Activated CD8-positive, alpha-beta T cell treated with anti-CD3 and anti-CD28 coated beads, Interleukin-2, amount 10 ng/mL, durations not matched to agents 7 days and 5 days (primary cell): ENCODE measurements around the gene BIRC5. TPM values are rescaled to one million over a fixed set of nuclear protein-coding genes. Genes with fewer than 3 reads are reported as not detected.
A peak's percentile ranks its signal among the peaks of the same experiment; 100 is the strongest.
"Not testable (repeated sequence)": the region's sequence is repeated elsewhere in the genome, so short reads cannot be mapped to it uniquely, and the experiment has no call there.

ENCODE experiments used
- ATAC-seq: fragments of 150-1000 bp; cut with Tn5 transposase; one replicate; pipeline ENCODE4 v1.10.0; 2021; ENCODE audit warnings: moderate library complexity
- CTCF ChIA-PET: fragments of 350-600 bp; sonication (Branson Sonifier 250); formaldehyde crosslinking; loops from one replicate; lab custom pipeline; 2021; ENCODE audit warnings: antibody characterized with exemption; lab: Charles Lee
- POLR2A ChIA-PET: fragments of 350-600 bp; sonication (Branson Sonifier 250); formaldehyde crosslinking; loops from one replicate; lab custom pipeline; 2021; ENCODE audit warnings: antibody characterized with exemption; lab: Charles Lee
- DNase-seq: peaks from one replicate; pipeline ENCODE4 v3.0.0-alpha.2; 2020
- H3K27ac Mint-ChIP-seq: one replicate; pipeline ENCODE4 v1.8.0; 2021; ENCODE audit warnings: mild to moderate bottlenecking, mixed read lengths
- H3K27me3 Mint-ChIP-seq: one replicate; pipeline ENCODE4 v1.8.0; 2021; ENCODE audit warnings: low read depth, mixed read lengths
- H3K36me3 Mint-ChIP-seq: one replicate; pipeline ENCODE4 v1.8.0; 2021; ENCODE audit warnings: low read depth, mixed read lengths
- H3K4me1 Mint-ChIP-seq: one replicate; pipeline ENCODE4 v1.8.0; 2021; ENCODE audit warnings: low read depth, mixed read lengths
- H3K4me3 Mint-ChIP-seq: one replicate; pipeline ENCODE4 v1.8.0; 2021; ENCODE audit warnings: mild to moderate bottlenecking, mixed read lengths
- H3K9me3 Mint-ChIP-seq: one replicate; pipeline ENCODE4 v1.8.0; 2022; ENCODE audit warnings: mixed read lengths; ENCODE audit not compliant: insufficient read depth
- total RNA-seq, 2 experiments: library from RNA; stranded (reverse); gene quantifications; one replicate each; pipeline ENCODE4 v1.2.3, GENCODE V29; 2021

BIRC5 gene
- total RNA-seq, result 100 to 1,000 TPM; 108 to 114 TPM

DNA sequence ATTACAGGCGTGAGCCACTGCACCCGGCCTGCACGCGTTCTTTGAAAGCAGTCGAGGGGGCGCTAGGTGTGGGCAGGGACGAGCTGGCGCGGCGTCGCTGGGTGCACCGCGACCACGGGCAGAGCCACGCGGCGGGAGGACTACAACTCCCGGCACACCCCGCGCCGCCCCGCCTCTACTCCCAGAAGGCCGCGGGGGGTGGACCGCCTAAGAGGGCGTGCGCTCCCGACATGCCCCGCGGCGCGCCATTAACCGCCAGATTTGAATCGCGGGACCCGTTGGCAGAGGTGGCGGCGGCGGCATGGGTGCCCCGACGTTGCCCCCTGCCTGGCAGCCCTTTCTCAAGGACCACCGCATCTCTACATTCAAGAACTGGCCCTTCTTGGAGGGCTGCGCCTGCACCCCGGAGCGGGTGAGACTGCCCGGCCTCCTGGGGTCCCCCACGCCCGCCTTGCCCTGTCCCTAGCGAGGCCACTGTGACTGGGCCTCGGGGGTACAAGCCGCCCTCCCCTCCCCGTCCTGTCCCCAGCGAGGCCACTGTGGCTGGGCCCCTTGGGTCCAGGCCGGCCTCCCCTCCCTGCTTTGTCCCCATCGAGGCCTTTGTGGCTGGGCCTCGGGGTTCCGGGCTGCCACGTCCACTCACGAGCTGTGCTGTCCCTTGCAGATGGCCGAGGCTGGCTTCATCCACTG lies at the start of gene BIRC5:
BIRC5 (plus strand) TSS at position 238 of the 690 bp plus-strand sequence; CDS start at position 302, 64 bp downstream.
- DNase-seq (peak; percentile 95), ATAC-seq (peak; percentile 99)
- ChIA-PET POLR2A (interaction anchor here (0.5 to 1.7 kb wide), 7 partner anchors 10 to 1625 kb away, joined by 3 to 8 read pairs (median 4); partner anchors contain the start of genes CBX4 and TNRC6C), CTCF (interaction anchor here (0.9 to 1.0 kb wide), 2 partner anchors 17 to 129 kb away, joined by 3 read pairs; no protein-coding TSS in a partner anchor)
- peaks cover 25% of the 10 kb centered on the region for H3K36me3 Mint-ChIP-seq
- peak within 1 kb of the TSS; percentile 94 for H3K27ac Mint-ChIP-seq
- no peaks in the 10 kb centered on the region for H3K27me3 Mint-ChIP-seq
- H3K4me3 Mint-ChIP-seq, result peak within 1 kb of the TSS; percentile 98
- H3K4me1 Mint-ChIP-seq, result peaks cover 22% of the 10 kb centered on the region
- no peaks in the 10 kb centered on the region for H3K9me3 Mint-ChIP-seq

DNA sequence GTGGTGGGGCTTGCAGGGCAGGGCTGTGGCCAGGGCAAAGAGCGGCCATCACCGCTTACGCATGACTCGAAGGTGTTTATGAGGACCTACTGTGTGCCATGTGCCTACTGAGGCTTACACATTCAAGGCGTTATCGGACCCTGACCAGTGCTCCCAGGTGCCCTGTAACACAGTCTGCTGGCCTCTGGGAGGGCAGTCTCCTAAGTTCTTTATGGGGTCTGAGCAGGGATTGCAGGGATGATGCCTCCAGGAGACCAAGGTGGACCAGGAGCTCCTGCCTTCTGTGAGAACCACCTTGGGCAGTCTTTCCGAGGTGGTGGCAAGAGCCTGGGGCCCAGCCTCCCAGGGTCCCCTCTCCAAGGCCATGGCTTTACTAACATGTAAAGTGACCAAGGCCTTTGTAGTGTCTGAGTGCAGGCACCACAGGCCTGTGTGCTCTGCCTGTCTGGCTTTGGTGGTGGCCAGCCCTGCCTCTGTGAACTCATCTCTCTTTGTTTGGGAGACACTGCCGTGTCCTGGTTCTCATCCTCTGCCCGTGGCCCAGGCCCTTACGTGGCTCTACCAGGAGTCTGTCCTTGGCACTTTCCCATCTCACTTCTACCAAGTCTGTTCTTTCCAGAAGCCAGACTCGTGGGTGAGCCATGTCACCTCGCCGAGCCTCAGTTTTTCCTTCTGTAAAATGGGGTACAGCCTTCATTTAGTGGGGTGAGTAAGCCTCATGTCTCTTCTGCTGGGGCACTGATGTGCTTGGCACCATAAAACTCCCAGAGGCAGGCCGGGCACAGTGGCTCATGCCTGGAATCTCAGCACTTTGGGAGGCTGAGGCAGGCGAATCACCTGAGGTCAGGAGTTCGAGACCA lies 49.1 kb upstream of the BIRC5 start:
- ChIA-PET POLR2A (interaction anchor here (0.9 to 1.0 kb wide), 2 partner anchors 19 to 37 kb away, joined by 3 to 4 read pairs; no protein-coding TSS in a partner anchor), CTCF (interaction anchor here (1.4 kb wide), 1 partner anchor 31 kb away, joined by 3 read pairs; no protein-coding TSS in a partner anchor)
- peaks cover 9% of the 10 kb centered on the region for H3K4me1 Mint-ChIP-seq
- H3K9me3 Mint-ChIP-seq, result no peaks in the 10 kb centered on the region
- H3K4me3 Mint-ChIP-seq, result no peak overlapping the region
- ATAC-seq (no peak), DNase-seq (no peak)
- no peak overlapping the region for H3K27ac Mint-ChIP-seq
- no peaks in the 10 kb centered on the region for H3K36me3 Mint-ChIP-seq
- H3K27me3 Mint-ChIP-seq, result no peaks in the 10 kb centered on the region

DNA sequence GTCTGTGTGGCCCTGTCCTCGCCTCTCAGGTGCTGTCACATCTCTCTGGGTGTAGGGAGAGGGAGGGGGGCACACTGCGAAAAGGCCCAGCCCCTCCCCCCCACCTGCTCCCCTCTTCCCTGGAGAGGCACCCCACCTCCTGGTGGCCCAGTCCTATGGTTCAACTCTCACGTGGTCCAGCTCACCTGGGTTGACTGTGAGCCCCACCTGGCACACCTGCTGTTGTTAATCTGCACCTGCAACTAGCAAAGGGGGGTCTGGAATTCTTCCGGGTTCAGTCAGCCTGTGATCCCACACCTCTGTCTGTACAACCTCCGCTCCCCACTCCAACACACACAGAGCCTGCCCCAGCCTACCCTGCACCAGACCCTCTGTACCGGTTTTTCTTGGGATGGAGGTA lies 47.6 kb upstream of the BIRC5 start:
- ATAC-seq, result no peak
- no peaks in the 10 kb centered on the region for H3K27me3 Mint-ChIP-seq
- no peak overlapping the region for H3K4me3 Mint-ChIP-seq
- no peaks in the 10 kb centered on the region for H3K36me3 Mint-ChIP-seq
- POLR2A ChIA-PET, result no interaction called here
- no peak overlapping the region for H3K27ac Mint-ChIP-seq
- CTCF ChIA-PET, result no interaction called here
- DNase-seq, result no peak
- H3K4me1 Mint-ChIP-seq, result peaks cover 22% of the 10 kb centered on the region
- H3K9me3 Mint-ChIP-seq, result no peaks in the 10 kb centered on the region

DNA sequence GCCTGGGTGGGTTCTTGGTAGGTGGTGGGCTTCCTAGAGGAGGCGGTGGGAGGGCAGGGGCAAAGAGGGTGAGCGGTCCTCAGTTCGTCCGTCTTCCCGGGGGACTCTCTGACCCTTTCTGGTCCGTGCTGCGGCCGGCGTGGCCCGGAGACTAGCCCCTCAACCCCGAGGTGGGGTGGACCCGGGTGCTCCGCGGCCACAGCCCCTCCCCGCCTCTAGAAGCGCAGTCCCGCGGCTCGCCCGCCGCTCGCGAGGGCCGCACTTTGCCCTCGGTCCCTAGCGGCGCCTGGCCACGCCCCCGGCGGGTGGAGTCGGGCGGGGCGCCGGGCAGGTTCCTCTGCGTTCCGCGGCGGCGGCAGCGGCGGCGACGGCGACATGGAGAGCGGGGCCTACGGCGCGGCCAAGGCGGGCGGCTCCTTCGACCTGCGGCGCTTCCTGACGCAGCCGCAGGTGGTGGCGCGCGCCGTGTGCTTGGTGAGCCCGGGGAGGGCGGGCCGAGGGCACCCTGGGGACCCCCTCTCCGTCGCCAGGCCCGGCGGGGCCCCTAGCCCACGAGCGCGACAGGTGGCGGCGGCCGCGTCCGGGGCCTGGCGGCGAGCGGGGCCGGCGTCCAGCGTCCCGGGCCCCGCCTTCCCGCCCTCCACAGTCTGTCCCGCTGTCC lies 45.7 kb upstream of the BIRC5 start, which contains the start of gene SYNGR2:
SYNGR2 (plus strand) TSS at position 340 of the 661 bp plus-strand sequence; CDS start at position 376, 36 bp downstream.
- ChIA-PET CTCF (no interaction called here), POLR2A (interaction anchor here (0.6 kb wide), 1 partner anchor 44 kb away, joined by 4 read pairs; no protein-coding TSS in a partner anchor)
- peak; percentile 92 for ATAC-seq
- Mint-ChIP-seq H3K27ac (peak within 1 kb of the TSS; percentile 69), H3K36me3 (peaks cover 11% of the 10 kb centered on the region), H3K4me3 (peak within 1 kb of the TSS; percentile 69), H3K27me3 (no peaks in the 10 kb centered on the region), H3K9me3 (no peaks in the 10 kb centered on the region), H3K4me1 (peaks cover 41% of the 10 kb centered on the region)
- peak; percentile 89 for DNase-seq

DNA sequence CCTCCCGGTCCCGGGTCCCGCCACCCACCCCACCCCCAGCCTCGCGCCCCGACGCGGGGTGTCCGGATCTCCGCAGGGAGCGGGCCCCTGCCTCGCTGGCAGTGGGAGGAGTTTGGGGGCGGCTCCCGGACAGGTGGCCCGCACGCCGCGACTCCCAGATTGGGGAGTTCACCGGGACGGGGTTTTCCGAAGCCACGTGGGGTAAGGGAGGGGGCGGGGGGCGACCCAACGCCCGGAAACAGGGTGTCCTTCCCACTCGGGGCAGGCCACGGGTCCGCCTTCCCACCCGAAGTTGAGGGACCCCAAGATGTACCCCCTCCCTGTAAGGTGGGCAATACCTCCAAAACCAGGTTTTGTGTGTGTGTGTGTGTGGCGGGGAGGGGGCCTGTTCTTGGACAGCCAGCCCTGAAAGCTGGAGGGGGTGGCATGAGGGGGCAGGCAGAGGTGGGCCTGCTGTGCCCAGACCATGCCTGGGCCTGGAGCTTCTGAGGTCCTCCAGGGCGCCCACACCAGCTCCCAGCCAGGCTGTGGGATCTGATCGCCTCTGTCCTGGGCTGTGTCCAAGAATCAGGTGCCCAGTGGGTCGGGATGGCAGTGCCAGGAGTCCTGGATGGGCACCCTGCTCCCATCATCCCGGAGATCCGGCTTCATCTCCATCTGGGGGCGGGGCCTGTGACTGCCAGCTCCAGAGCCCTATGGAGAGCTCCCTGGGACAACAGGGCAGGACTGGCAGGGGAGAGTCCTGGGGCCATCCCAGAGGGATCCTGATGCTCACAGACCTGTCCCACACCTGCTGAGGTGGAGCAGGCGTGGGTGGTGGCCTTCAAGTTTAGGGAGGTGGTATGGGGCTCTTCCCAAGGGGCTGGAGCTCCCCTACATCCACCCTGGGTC lies 44.9 kb upstream of the BIRC5 start:
- POLR2A ChIA-PET, result interaction anchor here (0.6 kb wide), 1 partner anchor 45 kb away, joined by 4 read pairs; no protein-coding TSS in a partner anchor
- CTCF ChIA-PET, result interaction anchor here (1.2 kb wide), 1 partner anchor 150 kb away, joined by 3 read pairs; no protein-coding TSS in a partner anchor
- peaks cover 49% of the 10 kb centered on the region for H3K4me1 Mint-ChIP-seq

DNA sequence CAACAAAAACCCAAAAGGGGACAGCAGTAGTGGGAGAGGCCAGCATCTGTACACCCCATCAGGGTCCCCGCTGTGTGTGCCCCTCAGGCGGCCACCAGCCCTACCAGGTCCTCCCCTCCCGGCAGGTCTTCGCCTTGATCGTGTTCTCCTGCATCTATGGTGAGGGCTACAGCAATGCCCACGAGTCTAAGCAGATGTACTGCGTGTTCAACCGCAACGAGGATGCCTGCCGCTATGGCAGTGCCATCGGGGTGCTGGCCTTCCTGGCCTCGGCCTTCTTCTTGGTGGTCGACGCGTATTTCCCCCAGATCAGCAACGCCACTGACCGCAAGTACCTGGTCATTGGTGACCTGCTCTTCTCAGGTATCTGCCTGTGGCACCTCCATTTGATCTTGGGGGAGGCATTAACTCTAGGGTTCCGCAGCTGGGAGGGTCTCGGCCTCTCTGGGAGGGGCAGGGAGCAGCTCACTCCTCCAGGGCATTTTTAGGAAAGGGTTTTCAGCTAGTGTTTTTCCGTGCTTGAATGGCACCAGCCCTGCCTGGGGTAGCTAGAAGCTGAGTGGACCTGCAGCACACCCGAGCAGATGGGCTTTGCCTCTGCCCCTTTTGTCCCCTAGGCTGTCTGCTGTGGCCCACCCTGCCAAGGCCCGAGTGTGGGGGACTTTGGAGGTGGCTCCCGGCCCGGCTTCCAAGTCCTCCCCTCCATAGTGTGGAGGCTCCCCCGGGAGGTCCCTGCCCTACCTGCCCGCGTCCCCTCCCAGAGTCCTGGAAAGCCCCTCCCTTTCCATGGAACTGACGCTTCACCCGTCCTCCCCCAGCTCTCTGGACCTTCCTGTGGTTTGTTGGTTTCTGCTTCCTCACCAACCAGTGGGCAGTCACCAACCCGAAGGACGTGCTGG lies 43.1 kb upstream of the BIRC5 start:
- DNase-seq (no peak), ATAC-seq (no peak)
- Mint-ChIP-seq H3K27ac (no peak overlapping the region), H3K4me1 (peaks cover 60% of the 10 kb centered on the region), H3K9me3 (no peaks in the 10 kb centered on the region), H3K27me3 (no peaks in the 10 kb centered on the region), H3K36me3 (peaks cover 26% of the 10 kb centered on the region), H3K4me3 (no peak overlapping the region)
- CTCF ChIA-PET, result interaction anchor here (1.3 kb wide), 1 partner anchor 33 kb away, joined by 4 read pairs; no protein-coding TSS in a partner anchor
- POLR2A ChIA-PET, result interaction anchor here (1.2 kb wide), 1 partner anchor 16 kb away, joined by 3 read pairs; the partner anchor contains the start of gene TK1

More for the DNA sequence above, 44.9 kb upstream of the BIRC5 start:
- ATAC-seq, result peak; percentile 43
- Mint-ChIP-seq H3K27me3 (no peaks in the 10 kb centered on the region), H3K4me3 (peak overlapping the region; percentile 69), H3K36me3 (peaks cover 18% of the 10 kb centered on the region), H3K27ac (peak overlapping the region; percentile 46), H3K9me3 (no peaks in the 10 kb centered on the region)
- peak; percentile 41 for DNase-seq

DNA sequence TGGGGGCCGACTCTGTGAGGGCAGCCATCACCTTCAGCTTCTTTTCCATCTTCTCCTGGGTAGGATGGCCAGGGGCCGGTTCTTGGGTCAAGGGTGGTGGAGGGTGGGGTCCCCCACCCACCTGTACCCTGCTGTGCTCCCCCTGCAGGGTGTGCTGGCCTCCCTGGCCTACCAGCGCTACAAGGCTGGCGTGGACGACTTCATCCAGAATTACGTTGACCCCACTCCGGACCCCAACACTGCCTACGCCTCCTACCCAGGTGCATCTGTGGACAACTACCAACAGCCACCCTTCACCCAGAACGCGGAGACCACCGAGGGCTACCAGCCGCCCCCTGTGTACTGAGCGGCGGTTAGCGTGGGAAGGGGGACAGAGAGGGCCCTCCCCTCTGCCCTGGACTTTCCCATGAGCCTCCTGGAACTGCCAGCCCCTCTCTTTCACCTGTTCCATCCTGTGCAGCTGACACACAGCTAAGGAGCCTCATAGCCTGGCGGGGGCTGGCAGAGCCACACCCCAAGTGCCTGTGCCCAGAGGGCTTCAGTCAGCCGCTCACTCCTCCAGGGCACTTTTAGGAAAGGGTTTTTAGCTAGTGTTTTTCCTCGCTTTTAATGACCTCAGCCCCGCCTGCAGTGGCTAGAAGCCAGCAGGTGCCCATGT lies 42.3 kb upstream of the BIRC5 start:
- not testable (repeated sequence) for DNase-seq, ATAC-seq, H3K27me3 Mint-ChIP-seq, H3K4me3 Mint-ChIP-seq, H3K9me3 Mint-ChIP-seq
- ChIA-PET CTCF (interaction anchor here (1.2 to 1.3 kb wide), 2 partner anchors 32 to 34 kb away, joined by 3 to 4 read pairs; no protein-coding TSS in a partner anchor), POLR2A (interaction anchor here (1.2 kb wide), 1 partner anchor 15 kb away, joined by 3 read pairs; the partner anchor contains the start of gene TK1)
- peak overlapping the region; percentile 82 for H3K27ac Mint-ChIP-seq
- H3K36me3 Mint-ChIP-seq, result peaks cover 29% of the 10 kb centered on the region
- H3K4me1 Mint-ChIP-seq, result peaks cover 68% of the 10 kb centered on the region

DNA sequence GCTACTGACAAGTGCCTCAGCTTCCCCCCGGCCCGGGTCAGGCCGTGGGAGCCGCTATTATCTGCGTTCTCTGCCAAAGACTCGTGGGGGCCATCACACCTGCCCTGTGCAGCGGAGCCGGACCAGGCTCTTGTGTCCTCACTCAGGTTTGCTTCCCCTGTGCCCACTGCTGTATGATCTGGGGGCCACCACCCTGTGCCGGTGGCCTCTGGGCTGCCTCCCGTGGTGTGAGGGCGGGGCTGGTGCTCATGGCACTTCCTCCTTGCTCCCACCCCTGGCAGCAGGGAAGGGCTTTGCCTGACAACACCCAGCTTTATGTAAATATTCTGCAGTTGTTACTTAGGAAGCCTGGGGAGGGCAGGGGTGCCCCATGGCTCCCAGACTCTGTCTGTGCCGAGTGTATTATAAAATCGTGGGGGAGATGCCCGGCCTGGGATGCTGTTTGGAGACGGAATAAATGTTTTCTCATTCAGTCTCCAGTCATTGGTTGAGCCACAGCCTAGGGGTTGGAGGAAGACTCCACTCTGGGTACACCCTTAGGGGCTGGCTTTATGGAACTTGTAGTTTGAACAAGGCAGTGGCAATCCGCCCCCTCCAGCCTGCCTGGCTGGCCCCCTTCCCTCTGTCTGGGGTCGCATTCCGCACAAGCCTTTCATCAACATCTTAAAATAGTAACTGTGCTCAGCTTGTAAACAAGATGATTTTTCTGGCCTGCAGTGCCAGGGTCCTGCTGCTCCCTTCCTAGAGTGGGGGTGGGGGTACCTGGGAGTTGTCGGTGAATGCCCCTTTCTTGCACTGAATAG lies 41.6 kb upstream of the BIRC5 start:
- POLR2A ChIA-PET, result interaction anchor here (1.2 kb wide), 1 partner anchor 14 kb away, joined by 3 read pairs; the partner anchor contains the start of gene TK1
- Mint-ChIP-seq H3K4me1 (peaks cover 74% of the 10 kb centered on the region), H3K27me3 (no peaks in the 10 kb centered on the region), H3K36me3 (peaks cover 35% of the 10 kb centered on the region), H3K27ac (peak overlapping the region; percentile 82), H3K9me3 (no peaks in the 10 kb centered on the region), H3K4me3 (no peak overlapping the region)
- ATAC-seq (no peak), DNase-seq (no peak)
- CTCF ChIA-PET, result interaction anchor here (0.9 to 1.2 kb wide), 2 partner anchors 32 to 34 kb away, joined by 3 read pairs; no protein-coding TSS in a partner anchor
